ENCODE results near the gene TBC1D16. TPM values are rescaled to one million over a fixed set of nuclear protein-coding genes. Genes with fewer than 3 reads are reported as not detected.

The TBC1D16 gene
- total RNA-seq, 2 experiments from 2014 or later: 0.38 to 0.74 TPM

- TF ChIP-seq EZH2phosphoT487 (IDR thresholded peaks at IDR 0.05; ENCODE audit: borderline replicate concordance, low read depth, low read length): no peak
- TF ChIP-seq CTCF (conservative IDR thresholded peaks at IDR 0.05; ENCODE audit: low read length): no peak
- ChIA-PET CTCF (ENCODE audit: unreplicated experiment) (no interaction called here), POLR2A (interaction anchor here (0.7 kb wide), 1 partner anchor 12 kb away, joined by 3 read pairs; no protein-coding TSS in a partner anchor)
- Histone ChIP-seq H3K4me3 (ENCODE audit: low read depth, low read length, poor library complexity, severe bottlenecking) (no peak overlapping the region), H3K4me2 (ENCODE audit: low read length) (no peak overlapping the region), H2AFZ (ENCODE audit: low read length) (no peak overlapping the region), H3K9me2 (ENCODE audit: insufficient read depth, low read length) (no peaks in the 10 kb centered on the region), H3K36me3 (ENCODE audit: insufficient read depth, low read length) (no peaks in the 10 kb centered on the region), H3K79me2 (ENCODE audit: insufficient read depth, low read depth, low read length) (no peaks in the 10 kb centered on the region), H3K4me1 (ENCODE audit: insufficient read depth, low read length, poor library complexity, severe bottlenecking) (no peaks in the 10 kb centered on the region), H3K27ac (ENCODE audit: low read depth, low read length, poor library complexity, severe bottlenecking) (no peak overlapping the region), H3K9me3 (ENCODE audit: low read length) (no peaks in the 10 kb centered on the region), H4K20me1 (ENCODE audit: insufficient read depth, low read length) (no peaks in the 10 kb centered on the region)
- intact Hi-C loops (cut with micrococcal nuclease; ENCODE audit: unreplicated experiment): no loop called here
- BruUV-seq (replicated peaks): no TSS peak
- no peak for DNase-seq (ENCODE audit: low spot score)
Measured at GRCh38 chr17:80027043-80027435, 8.6 kb downstream of the TBC1D16 start.

- no peak overlapping the region for H3K4me3 ChIP-seq (ENCODE audit: low read depth, low read length, poor library complexity, severe bottlenecking)
- H3K4me2 ChIP-seq (ENCODE audit: low read length): no peak overlapping the region
- intact Hi-C loops (cut with micrococcal nuclease; ENCODE audit: unreplicated experiment): no loop called here
- BruUV-seq (replicated peaks): no TSS peak
- H3K27ac ChIP-seq (ENCODE audit: low read depth, low read length, poor library complexity, severe bottlenecking): no peak overlapping the region
- H3K9me3 ChIP-seq (ENCODE audit: low read length): no peaks in the 10 kb centered on the region
- H3K36me3 ChIP-seq (ENCODE audit: insufficient read depth, low read length): no peaks in the 10 kb centered on the region
- DNase-seq (ENCODE audit: low spot score): no peak
- ChIA-PET CTCF (ENCODE audit: unreplicated experiment) (no interaction called here), POLR2A (interaction anchor here (0.7 to 1.0 kb wide), 2 partner anchors 11 to 19 kb away, joined by 3 read pairs; no protein-coding TSS in a partner anchor)
- TF ChIP-seq EZH2phosphoT487 (IDR thresholded peaks at IDR 0.05; ENCODE audit: borderline replicate concordance, low read depth, low read length) (no peak), CTCF (conservative IDR thresholded peaks at IDR 0.05; ENCODE audit: low read length) (no peak)
- H4K20me1 ChIP-seq (ENCODE audit: insufficient read depth, low read length): no peaks in the 10 kb centered on the region
- H3K4me1 ChIP-seq (ENCODE audit: insufficient read depth, low read length, poor library complexity, severe bottlenecking): no peaks in the 10 kb centered on the region
- no peaks in the 10 kb centered on the region for H3K9me2 ChIP-seq (ENCODE audit: insufficient read depth, low read length)
- H3K79me2 ChIP-seq (ENCODE audit: insufficient read depth, low read depth, low read length): no peaks in the 10 kb centered on the region
- H2AFZ ChIP-seq (ENCODE audit: low read length): no peak overlapping the region
Measured at GRCh38 chr17:80026359-80027042, 9.2 kb downstream of the TBC1D16 start.

- Histone ChIP-seq H3K9me3 (ENCODE audit: low read length) (no peaks in the 10 kb centered on the region), H3K27ac (ENCODE audit: low read depth, low read length, poor library complexity, severe bottlenecking) (no peak overlapping the region), H3K36me3 (ENCODE audit: insufficient read depth, low read length) (no peaks in the 10 kb centered on the region), H2AFZ (ENCODE audit: low read length) (no peak overlapping the region), H3K9me2 (ENCODE audit: insufficient read depth, low read length) (no peaks in the 10 kb centered on the region), H3K79me2 (ENCODE audit: insufficient read depth, low read depth, low read length) (no peaks in the 10 kb centered on the region), H3K4me2 (ENCODE audit: low read length) (no peak overlapping the region), H4K20me1 (ENCODE audit: insufficient read depth, low read length) (no peaks in the 10 kb centered on the region), H3K4me3 (ENCODE audit: low read depth, low read length, poor library complexity, severe bottlenecking) (no peak overlapping the region), H3K4me1 (ENCODE audit: insufficient read depth, low read length, poor library complexity, severe bottlenecking) (no peaks in the 10 kb centered on the region)
- intact Hi-C loops (cut with micrococcal nuclease; ENCODE audit: unreplicated experiment): no loop called here
- BruUV-seq (replicated peaks): no TSS peak
- no peak for DNase-seq (ENCODE audit: low spot score)
- POLR2A ChIA-PET: interaction anchor here (1.0 kb wide), 1 partner anchor 20 kb away, joined by 3 read pairs; no protein-coding TSS in a partner anchor
- CTCF ChIA-PET (ENCODE audit: unreplicated experiment): no interaction called here
- TF ChIP-seq CTCF (conservative IDR thresholded peaks at IDR 0.05; ENCODE audit: low read length) (no peak), EZH2phosphoT487 (IDR thresholded peaks at IDR 0.05; ENCODE audit: borderline replicate concordance, low read depth, low read length) (no peak)
Measured at GRCh38 chr17:80025796-80026195, 9.9 kb downstream of the TBC1D16 start.

Measured in OCI-LY7 (cell line).